Coronary artery (tissue), 2 donors: ENCODE results near the gene SEPTIN12.
"Not testable (repeated sequence)": the region's sequence is repeated elsewhere in the genome, so short reads cannot be mapped to it uniquely, and the experiment has no call there.

Source experiments
- DNase-seq: peaks from one replicate; pipeline ENCODE4 v3.0.0-alpha.2; 2017; ENCODE audit warnings: low spot score
- H3K27ac ChIP-seq, 2 donors: fragments of 200-600 bp; sonication (generic); one replicate each; pipeline ENCODE4 v1.5.1; 2016 to 2019
- H3K4me3 ChIP-seq: fragments of 200-600 bp; sonication (generic); 2 replicates; pipeline ENCODE4 v1.5.1; 2016; ENCODE audit warnings: mild to moderate bottlenecking, moderate library complexity
- TF ChIP-seq, protein P1 (sequence below): fragments of 200-600 bp; sonication (generic); IDR thresholded peaks from one replicate; pipeline ENCODE4 v1.5.1; 2019; ENCODE audit warnings: antibody characterized with exemption

Gene SEPTIN12

DNA sequence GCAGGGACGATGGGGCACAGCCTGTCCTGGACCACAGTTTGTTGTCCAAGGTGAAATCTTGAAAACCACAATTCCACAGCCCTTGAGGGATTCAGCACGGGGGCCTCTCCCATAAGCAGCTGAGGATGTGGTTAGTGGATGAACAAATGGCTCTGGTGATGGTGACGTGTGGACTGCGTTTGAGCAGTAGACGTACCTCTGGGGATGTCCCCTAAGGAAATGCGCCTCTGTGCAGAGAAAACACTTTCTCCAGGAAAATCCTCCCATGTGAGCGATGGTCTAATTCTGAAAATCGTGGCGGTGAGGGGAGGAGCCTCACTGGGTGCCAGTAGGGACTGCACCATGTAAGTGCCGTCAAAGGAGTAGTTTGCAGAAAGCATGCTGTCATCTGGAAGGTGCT lies 2.7 kb upstream of the SEPTIN12 start:
- TF ChIP-seq, protein P1, sequence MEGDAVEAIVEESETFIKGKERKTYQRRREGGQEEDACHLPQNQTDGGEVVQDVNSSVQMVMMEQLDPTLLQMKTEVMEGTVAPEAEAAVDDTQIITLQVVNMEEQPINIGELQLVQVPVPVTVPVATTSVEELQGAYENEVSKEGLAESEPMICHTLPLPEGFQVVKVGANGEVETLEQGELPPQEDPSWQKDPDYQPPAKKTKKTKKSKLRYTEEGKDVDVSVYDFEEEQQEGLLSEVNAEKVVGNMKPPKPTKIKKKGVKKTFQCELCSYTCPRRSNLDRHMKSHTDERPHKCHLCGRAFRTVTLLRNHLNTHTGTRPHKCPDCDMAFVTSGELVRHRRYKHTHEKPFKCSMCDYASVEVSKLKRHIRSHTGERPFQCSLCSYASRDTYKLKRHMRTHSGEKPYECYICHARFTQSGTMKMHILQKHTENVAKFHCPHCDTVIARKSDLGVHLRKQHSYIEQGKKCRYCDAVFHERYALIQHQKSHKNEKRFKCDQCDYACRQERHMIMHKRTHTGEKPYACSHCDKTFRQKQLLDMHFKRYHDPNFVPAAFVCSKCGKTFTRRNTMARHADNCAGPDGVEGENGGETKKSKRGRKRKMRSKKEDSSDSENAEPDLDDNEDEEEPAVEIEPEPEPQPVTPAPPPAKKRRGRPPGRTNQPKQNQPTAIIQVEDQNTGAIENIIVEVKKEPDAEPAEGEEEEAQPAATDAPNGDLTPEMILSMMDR, result no peak
- Histone ChIP-seq H3K4me3 (no peak overlapping the region), H3K27ac (no peak overlapping the region)
- no peak for DNase-seq

DNA sequence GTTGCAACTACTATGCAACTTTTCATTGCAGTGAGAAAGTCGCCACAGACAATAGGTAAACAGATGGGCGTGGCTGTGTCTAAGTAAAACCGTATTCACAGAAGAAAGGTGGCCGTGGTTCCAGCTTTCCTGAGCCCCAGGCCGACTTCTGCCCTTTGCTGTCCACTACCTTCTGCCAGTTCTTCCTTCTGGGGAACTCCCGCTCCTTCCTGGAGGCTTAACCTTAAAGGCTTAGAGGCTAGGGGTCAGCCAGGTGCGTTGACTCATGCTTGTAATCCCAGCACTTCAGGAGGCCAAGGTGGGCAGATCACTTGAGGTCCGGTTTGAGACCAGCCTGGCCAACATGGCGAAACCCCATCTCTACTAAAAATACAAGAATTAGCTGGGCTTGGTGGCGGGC lies 2.1 kb upstream of the SEPTIN12 start:
- DNase-seq, result no peak
- Histone ChIP-seq H3K4me3 (no peak overlapping the region), H3K27ac (no peak overlapping the region)
- TF ChIP-seq, protein P1, result no peak

DNA sequence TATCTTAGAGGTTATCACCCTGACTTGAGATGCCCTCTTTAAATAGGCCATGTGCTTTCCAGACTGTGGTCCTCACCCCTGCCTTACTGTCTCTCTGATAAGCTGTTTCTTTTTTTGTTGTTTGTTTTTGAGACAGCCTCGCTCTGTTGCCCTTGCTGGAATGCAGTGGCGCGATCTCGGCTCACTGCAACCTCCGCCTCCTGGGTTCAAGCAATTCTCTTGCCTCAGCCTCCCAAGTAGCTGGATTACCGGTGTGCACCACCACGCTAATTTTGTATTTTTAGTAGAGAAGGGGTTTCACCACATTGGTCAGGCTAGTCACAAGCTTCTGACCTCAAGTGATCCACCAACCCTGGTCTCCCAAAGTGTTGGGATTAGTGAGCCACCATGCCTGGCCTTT lies 765 bp upstream of the SEPTIN12 start:
- H3K4me3 ChIP-seq, result no peak overlapping the region
- no peak for DNase-seq
- TF ChIP-seq, protein P1, result no peak
- H3K27ac ChIP-seq, result no peak overlapping the region

DNA sequence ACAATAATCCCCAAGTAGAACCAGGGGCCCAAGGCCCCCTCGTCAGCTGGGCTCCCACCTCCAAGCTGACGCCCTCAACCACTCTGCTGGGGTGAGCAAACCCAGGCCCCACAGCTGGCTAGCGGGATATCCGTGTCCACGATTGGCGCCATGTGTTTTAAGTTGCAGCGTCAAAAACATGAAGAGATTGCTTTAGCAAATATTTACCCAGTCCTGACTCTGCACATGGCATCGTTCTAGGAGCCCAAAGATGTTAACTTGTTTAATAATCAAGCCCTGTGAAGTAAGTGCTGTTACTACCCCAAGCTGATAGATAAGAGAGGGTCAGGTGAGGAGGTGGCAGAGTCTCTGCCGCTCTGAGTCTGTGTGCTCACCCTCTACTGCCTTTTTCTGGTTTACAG lies 344 bp upstream of the SEPTIN12 start:
- TF ChIP-seq, protein P1, result no peak
- no peak overlapping the region for H3K4me3 ChIP-seq
- no peak for DNase-seq
- no peak overlapping the region for H3K27ac ChIP-seq

DNA sequence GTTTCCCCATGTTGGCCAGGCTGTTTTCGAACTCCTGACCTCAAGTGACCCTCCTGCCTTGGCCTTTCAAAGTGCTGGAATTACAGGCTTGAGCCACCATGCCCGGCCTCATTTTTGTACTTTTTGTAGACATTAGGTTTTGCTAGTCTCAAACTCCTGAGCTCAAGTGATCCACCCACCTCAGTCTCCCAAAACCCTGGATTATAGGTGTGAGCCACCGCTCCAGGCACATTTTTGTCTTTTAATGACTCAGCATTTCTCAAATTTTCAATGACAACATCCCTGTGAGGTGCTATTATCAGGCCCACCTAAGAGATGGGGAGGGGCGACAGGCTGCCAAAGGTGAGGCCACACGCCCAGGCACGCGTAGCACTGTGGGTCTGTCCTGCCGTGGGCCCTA lies 1.1 kb downstream of the SEPTIN12 start:
- TF ChIP-seq, protein P1, result no peak
- DNase-seq, result no peak
- no peak overlapping the region for H3K27ac ChIP-seq
- H3K4me3 ChIP-seq, result no peak overlapping the region

DNA sequence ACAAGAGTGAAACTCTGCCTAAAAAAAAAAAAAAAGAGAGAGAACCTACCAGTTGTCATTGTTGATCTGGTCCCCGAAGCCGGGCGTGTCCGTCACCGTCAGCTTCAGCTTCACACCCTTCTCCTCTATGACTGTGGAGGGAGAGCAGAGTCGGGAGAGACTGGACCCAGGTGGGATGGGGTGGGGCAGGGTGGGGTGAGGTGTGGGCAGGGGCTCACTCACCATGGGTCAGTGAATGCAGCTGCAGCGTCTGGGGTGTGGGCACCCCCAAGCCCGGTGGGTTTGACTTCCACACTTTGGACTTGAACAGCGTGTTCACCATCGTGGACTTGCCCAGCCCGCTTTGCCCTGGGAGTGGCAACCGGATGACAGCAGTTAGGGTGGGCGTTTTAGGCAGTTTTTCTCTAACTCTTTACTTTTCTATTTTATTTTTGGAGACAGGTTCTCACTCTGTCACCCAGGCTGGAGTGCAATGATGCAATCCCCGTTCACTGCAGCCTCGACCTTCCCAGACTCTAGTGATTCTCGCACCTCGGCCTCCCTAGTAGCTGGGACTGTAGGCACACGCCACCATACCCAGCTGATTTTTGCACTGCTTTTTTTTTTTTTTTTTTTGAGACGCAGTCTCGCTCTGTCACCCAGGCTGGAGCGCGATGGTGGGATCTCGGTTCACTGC lies 2.2 kb downstream of the SEPTIN12 start:
- H3K4me3 ChIP-seq, result no peak overlapping the region
- TF ChIP-seq, protein P1, result no peak
- DNase-seq, result no peak
- H3K27ac ChIP-seq, result no peak overlapping the region

DNA sequence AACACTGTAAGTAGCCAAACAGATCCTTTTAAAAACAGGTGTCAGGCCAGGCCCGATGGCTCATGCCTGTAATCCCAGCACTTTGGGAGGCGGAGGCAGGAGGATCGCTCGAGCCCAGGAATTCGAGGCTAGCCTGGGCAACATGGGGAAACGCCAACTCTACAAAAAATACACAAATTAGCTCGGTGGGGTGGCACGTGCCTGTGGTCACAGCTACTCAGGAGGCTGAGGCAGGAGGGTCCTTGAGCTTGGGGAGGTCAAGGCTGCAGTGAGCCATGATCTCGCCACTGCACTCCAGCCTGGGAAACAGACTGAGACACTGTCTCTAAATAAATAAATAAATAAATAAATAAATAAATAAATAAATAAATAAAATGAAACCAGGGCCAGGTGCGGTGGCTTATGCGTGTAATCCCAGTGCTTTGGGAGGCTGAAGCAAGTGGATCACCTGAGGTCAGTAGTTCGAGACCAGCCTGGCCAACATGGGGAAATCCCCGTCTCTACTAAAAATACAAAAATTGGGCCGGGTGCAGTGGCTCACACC lies 3.6 kb downstream of the SEPTIN12 start:
- DNase-seq, H3K27ac ChIP-seq, H3K4me3 ChIP-seq: not testable (repeated sequence)
